ENCODE data around the gene UFM1. TPM values are rescaled to one million over a fixed set of nuclear protein-coding genes. Genes with fewer than 3 reads are reported as not detected.
"Not testable (repeated sequence)": the region's sequence is repeated elsewhere in the genome, so short reads cannot be mapped to it uniquely, and the experiment has no call there.

The UFM1 gene
- total RNA-seq, 1 experiment from 2014 or later, result 129 TPM

- not testable (repeated sequence) for DNase-seq (ENCODE audit: extremely low read depth, low read depth)
Measured at GRCh38 chr13:38363746-38364145, 14.1 kb downstream of the UFM1 start.

GRCh38 chr13:38365661-38366060 lies 16.0 kb downstream of the UFM1 start:
- DNase-seq (ENCODE audit: extremely low read depth, low read depth), result no peak

DNA sequence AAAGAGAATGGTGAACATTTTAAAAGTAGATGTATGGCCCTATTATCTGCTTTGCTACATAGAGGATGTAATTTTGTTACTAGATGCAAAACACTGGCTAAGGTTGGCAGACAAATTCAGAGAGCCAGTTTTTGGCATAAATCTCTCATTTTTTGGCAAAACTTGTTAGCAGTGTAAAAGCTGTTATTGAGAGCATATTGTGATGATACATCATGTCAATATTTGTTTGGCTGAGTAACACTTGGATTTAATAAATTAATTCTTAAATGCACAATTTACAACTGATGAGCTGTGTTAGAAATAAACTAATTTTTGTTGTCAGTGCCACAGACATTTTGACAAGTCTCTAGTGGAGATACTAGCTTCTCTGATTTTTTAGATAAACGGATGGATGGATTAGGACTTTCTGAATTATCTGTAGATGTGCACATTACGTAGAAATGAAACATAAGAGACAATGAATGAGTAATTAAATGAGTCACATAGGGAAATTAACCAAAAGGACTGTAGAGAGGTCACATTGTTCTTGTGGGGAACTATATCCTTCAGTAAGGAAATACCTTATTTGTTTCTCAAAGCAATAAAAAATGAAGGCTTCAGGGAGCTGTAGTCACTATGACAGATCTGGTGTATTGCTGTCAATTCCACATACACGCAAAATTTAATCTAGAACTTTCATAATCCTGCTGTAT lies 17.4 kb downstream of the UFM1 start:
- no peak for DNase-seq (ENCODE audit: extremely low read depth, low read depth)

- no peak for DNase-seq (ENCODE audit: extremely low read depth, low read depth)
Measured at GRCh38 chr13:38369058-38369457, 19.4 kb downstream of the UFM1 start.

DNA sequence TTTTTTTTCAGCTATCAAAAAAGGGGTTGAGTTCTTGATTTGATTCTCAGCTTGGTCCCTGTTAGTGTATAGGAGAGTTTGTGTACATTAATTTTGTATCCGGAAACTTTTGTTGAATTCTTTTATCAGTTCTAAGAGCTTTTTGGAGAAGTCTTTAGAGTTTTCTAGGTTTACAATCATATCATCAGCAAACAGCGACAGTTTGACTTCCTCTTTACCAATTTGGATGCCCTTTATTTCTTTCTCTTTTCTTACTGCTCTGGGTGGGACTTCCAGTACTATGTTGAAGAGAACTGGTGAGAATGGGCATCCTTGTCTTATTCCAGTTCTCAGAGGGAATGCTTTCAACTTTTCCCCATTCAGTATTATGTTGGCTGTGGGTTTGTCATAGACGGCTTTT lies 20.4 kb downstream of the UFM1 start:
- DNase-seq (ENCODE audit: extremely low read depth, low read depth), result not testable (repeated sequence)

- DNase-seq (ENCODE audit: extremely low read depth, low read depth), result no peak
Measured at GRCh38 chr13:38372820-38373383, 23.3 kb downstream of the UFM1 start.

- DNase-seq (ENCODE audit: extremely low read depth, low read depth), result no peak
Measured at GRCh38 chr13:38376546-38376945, 26.9 kb downstream of the UFM1 start.

DNA sequence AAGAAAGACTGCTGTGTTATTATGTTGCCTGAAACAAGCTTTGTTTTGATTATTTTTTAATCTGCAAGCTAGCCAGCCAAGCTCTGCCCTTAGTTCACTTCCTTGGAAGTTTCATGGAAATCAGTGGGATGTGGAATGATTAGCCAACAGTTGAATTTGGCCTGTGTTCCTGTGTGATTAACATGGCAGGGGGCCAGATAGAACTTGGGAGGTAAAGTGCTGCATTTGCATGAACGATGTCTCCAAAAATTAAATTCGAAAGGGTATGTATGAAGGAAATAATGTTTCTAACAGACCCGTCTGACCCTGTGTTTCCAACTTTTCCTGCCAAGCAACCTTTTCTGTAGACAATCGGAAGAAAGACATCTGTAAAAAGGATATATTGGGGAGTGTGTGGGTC lies 32.2 kb downstream of the UFM1 start:
- no peak for DNase-seq (ENCODE audit: extremely low read depth, low read depth)

DNA sequence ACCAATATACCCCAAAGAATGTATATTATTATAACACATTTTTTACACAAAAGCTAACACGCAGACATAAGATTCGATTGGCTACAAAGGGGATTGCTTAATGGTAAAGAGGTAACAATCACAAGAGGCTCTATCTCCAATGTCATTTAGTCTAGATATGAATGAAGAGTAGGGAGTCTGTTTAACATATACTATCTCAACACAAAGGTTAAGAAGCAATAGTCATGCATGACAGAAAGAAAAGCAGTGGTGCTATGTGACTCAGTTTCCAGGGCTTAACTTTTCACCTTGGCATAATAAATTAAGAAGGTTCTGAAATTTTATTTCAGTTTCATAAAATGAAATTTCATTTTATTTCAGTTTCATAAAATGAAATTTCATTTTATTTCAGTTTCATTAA lies 33.3 kb downstream of the UFM1 start:
- DNase-seq (ENCODE audit: extremely low read depth, low read depth), result no peak

- DNase-seq (ENCODE audit: extremely low read depth, low read depth), result no peak
Measured at GRCh38 chr13:38384171-38384570, 34.5 kb downstream of the UFM1 start.

- no peak for DNase-seq (ENCODE audit: extremely low read depth, low read depth)
Measured at GRCh38 chr13:38385153-38385891, 35.7 kb downstream of the UFM1 start.

DNA sequence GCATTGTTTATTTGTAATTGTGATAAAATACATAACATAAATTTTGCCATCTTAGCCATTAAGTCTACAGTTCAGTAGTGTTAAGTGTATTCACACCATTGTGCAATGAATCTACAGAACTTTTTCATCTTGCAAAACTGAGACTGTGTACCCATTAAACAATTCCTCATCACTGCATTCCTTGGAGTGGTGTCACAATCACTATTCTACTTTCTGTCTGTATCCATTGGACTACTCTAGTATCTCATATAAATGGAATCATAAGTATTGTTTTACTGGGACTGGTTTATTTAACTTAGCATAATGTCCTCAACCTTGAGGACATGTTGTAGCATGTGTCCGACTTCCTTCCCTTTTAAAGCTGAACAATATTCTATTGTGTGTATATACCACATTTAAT lies 36.8 kb downstream of the UFM1 start:
- DNase-seq (ENCODE audit: extremely low read depth, low read depth), result no peak

- no peak for DNase-seq (ENCODE audit: extremely low read depth, low read depth)
Measured at GRCh38 chr13:38391341-38391740, 41.7 kb downstream of the UFM1 start.

DNA sequence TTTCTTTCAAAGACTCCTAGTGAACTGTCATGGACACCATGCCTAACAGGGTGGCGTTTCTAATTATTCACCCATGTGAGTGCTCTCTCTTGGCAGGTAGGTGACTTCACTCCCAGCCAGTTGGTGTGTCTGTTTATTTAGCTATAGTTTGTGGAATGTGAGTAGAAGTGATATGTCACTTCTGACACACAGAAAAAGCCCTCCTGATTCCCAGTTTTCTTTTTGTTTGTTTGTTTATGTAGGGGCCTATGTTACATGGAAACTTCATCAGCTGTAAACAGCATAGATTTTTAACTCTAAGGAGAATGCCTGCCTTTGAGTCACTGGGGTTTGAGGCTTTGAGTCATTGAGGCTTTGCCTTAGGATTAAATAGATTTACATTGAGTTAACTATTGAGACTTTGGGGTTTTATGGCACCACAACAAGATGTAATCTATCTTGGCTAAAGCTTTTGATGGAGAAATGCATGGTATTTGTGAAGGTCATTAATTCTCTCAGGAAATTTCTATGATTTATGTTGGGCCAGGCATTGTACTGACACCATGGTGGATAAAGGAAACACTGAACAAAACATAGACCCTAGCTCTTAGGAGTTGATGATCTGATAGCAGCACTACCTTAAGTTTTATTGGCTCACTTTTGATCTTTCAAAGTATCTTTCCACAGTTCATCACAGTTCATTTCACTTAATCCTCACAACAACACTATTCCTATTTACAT lies 45.3 kb downstream of the UFM1 start:
- DNase-seq (ENCODE audit: extremely low read depth, low read depth), result no peak

GRCh38 chr13:38395497-38395788 lies 45.8 kb downstream of the UFM1 start:
- DNase-seq (ENCODE audit: extremely low read depth, low read depth), result no peak

- DNase-seq (ENCODE audit: extremely low read depth, low read depth), result no peak
Measured at GRCh38 chr13:38398711-38399493, 49.3 kb downstream of the UFM1 start.

GRCh38 chr13:38399535-38399934 lies 49.9 kb downstream of the UFM1 start:
- DNase-seq (ENCODE audit: extremely low read depth, low read depth), result no peak

- DNase-seq (ENCODE audit: extremely low read depth, low read depth), result no peak
Measured at GRCh38 chr13:38401276-38401675, 51.6 kb downstream of the UFM1 start.

DNA sequence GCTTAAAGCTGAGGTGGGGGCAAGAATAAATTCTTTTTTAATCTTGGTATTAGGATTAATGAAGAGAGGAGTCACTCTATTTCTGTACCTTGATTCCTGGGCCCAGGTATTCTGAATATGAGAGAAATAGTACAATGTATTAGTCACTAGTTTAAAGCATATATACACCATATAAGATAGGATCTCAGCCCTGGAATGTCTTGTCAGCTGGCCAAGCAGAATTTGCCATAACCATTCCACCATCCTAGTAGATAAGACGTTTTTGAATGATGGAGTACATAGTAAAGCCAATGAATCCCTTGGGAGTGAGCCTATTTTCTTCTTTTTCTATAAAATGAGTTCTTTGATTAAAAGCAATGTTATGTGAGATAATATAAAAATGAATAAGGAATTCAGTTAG lies 55.6 kb downstream of the UFM1 start:
- no peak for DNase-seq (ENCODE audit: extremely low read depth, low read depth)

- no peak for DNase-seq (ENCODE audit: extremely low read depth, low read depth)
Measured at GRCh38 chr13:38409771-38410170, 60.1 kb downstream of the UFM1 start.

- DNase-seq (ENCODE audit: extremely low read depth, low read depth), result no peak
Measured at GRCh38 chr13:38412266-38412665, 62.6 kb downstream of the UFM1 start.

Measured in NCI-H460 (cell line).